ENCODE results near the gene CA9. TPM values are rescaled to one million over a fixed set of nuclear protein-coding genes. Genes with fewer than 3 reads are reported as not detected.

Gene CA9
- total and polyA plus RNA-seq, 9 of the 15 experiments (the other 6 are each of a cell fraction or from before 2014, with no cell fraction given): 0.15 to 10.6 (median 0.60) TPM; not detected in 4

- 0 out of 2 replicates have a peak, but pooled peaks have one; percentile 33 for TF ChIP-seq ZNF395 (CRISPR knock-in tag; IDR thresholded peaks at IDR 0.05)
- TF ChIP-seq VEZF1 (CRISPR knock-in tag; IDR thresholded peaks at IDR 0.05): peak; percentile 34; the same call in 1 of the 2 replicates
- no peak for TF ChIP-seq HSF4 (CRISPR knock-in tag; IDR thresholded peaks at IDR 0.05; ENCODE audit: borderline replicate concordance)
- peak; percentile 80 for TF ChIP-seq EGR1 (conservative IDR thresholded peaks at IDR 0.05)
Measured at GRCh38 chr9:35649431-35650340, 24.0 kb upstream of the CA9 start (continued).

Measured in K562 (cell line).